Stimulated activated CD8-positive, alpha-beta memory T cell treated with anti-CD3 and anti-CD28 coated beads, Interleukin-7, amount 100 ng/mL, for 24 hours (primary cell): ENCODE measurements around the gene GNG4.
"Not testable (repeated sequence)": the region's sequence is repeated elsewhere in the genome, so short reads cannot be mapped to it uniquely, and the experiment has no call there.

Source experiments
- DNase-seq: peaks from one replicate; pipeline ENCODE4 v3.0.0-alpha.2; 2020; ENCODE audit warnings: low read depth

The GNG4 gene

DNA sequence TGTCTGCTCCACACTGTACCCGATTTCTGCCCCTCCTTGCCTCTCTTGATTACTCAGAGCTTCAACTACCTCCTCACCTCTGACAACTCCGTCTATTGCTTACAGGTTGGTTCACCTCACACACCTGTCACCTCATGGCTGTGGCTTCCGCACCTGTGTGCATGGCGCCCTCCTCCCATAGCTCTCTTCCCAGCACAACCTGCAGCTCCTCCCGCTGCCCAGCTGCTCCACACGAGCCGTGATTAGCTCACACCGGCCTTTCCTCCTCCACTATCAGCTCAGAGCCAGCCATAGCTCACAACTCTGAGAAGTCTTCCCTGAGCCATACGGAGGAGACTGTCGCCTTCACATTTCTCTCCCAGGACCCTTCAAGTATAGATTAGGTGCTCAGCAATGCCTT is 67.5 kb downstream of the GNG4 start:
- no peak for DNase-seq

GRCh38 chr1:235579891-235580290 is 69.7 kb downstream of the GNG4 start:
- DNase-seq: no peak

DNA sequence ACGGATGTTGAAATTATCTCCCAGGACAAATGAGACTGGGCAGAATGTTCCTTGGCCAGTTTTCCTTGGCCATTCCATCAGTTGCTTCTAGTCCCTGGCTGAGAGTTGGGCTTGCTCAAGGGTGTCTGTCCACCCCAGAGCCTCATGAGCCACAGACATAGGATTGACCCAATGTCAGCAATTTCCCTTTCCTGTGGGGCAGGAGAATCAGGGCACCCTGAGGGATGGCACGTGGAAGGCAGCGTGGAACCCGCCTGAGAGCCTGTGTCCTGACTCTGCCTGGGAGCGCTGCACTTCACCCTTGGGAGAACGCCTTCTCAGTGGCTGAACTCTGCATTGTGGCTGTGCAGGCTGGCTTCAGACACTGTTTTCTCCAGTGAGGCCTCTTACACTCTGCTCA is 74.0 kb downstream of the GNG4 start:
- DNase-seq: no peak

DNA sequence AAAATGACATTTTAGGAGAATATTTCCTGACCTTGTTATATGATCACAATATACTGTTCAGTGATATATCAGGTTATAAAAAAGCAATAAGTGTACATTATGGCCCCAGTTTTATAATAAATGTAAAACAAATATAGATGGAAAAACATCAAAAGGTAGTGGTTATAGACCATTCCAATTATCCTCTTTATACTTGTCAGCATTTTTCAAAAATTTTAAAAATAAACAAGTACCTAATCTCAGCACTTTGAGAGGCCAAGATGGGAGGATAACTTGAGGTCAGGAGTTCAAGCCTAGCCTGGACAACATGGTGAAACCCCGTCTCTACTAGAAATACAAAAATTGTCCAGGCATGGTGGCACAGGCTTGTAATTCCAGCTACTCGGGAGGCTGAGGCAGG is 75.7 kb downstream of the GNG4 start:
- DNase-seq: no peak

GRCh38 chr1:235572971-235573370 is 76.6 kb downstream of the GNG4 start:
- not testable (repeated sequence) for DNase-seq

DNA sequence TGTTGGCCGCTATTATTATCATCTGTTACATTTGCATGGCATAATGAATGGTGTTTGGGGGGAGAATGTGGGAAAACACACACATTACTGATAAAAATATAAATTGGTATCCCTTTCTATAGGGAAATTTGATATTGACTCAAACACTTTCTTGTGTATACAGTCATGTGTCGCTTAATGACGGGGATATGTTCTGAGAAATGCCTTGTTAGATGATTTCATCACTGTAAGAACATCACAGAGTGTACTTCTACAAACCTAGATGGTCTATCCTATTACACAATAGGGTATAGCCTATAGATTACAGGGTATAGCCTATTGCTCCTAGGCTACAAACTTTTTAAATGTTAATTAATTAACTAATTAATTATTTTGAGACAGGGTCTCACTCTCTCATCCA is 78.1 kb downstream of the GNG4 start:
- DNase-seq: no peak

DNA sequence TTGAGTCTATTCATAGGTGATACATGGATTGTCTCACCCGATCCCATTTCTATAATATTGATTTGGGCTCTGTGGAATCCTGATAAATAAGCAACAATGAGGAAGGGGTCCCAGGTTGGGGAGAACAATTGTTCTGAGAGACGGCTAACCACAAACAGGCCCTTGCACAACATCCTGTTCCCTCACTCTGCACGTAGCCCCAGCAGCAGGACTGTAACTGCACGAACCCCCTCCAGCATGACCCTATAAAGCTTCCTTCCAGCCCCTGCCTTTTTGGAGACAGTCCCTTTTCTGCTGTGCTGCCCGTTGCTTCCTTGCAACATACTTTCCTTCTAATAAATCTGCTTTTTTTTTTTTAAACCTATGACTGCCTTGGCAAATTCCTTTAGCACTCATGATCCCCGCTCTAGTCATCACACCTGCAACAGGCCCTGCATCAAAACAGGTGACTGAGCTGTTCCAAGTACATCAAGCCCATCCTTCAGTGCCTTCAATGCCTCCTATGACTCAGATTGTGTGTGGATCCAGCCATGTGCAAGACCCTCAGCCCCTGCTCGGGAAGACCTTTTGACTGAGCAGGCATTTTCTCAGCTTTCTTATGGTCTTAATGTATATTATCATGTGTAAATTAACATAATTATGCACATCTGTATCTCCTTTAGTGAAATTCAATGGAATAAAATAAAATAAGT is 81.6 kb downstream of the GNG4 start:
- DNase-seq: no peak

DNA sequence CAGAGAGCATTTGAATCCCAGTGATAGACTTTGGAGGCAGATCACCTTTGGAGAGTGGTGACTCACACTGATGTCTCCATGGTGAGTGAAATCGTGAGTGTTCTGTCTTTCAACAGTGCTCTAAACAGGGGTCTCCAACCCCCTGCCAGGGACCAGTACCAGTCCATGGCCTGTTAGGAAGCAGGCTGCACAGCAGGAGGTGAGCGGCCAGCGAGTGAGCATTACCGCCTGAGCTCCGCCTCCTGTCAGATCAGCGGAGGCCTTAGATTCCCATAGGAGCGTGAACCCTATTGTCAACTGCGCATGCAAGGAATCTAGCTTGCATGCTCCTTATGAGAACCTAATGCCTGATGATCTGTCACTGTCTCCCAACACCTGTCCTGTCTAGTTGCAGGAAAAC is 83.5 kb downstream of the GNG4 start:
- DNase-seq: no peak

GRCh38 chr1:235563513-235564061 is 86.0 kb downstream of the GNG4 start:
- DNase-seq: no peak

DNA sequence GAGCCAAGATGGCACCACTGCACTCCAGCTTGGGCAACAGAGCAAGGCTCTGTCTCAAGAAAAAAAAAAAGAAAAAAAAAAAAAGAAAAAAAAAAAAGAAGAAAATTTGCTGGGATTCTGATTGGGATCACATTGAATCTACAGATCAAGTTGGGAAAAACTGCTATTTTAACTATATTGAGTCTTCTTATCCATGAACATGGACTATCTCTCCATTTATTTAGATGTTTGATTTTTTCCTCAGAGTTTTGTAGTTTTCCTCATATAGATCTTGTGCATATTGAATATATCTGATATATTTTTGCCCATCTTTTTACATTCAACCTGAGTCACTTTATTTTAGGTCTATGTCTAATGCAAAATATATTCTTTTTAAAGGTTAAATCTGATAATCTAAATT is 87.0 kb downstream of the GNG4 start:
- no peak for DNase-seq

DNA sequence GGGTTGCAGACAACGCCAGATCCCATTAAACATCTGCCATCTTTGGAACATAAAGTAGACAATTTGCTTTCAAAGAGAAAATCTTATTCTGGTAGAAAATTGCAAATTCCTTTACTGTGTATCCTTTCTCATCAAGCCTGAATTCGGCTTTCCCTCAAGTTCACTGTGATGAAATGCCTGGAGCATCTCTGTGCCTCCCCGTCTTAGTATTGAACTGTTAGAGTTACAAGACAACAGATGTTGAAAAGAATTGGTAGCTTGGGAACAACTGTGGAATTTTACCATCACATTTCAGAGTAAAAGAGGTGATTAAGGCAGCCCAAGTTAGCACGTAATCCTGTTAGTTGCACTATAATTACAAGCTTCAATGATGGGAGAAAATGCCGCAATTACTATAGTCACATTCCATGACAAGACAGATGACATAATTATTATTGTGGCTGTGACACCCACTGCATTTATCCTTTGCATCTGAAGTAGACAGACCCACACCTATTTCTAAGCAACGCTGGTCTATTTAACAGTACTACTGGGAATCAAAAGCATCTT is 90.9 kb downstream of the GNG4 start:
- DNase-seq: no peak

GRCh38 chr1:235557495-235557894 is 92.1 kb downstream of the GNG4 start:
- no peak for DNase-seq

GRCh38 chr1:235556807-235557206 is 92.8 kb downstream of the GNG4 start:
- no peak for DNase-seq

DNA sequence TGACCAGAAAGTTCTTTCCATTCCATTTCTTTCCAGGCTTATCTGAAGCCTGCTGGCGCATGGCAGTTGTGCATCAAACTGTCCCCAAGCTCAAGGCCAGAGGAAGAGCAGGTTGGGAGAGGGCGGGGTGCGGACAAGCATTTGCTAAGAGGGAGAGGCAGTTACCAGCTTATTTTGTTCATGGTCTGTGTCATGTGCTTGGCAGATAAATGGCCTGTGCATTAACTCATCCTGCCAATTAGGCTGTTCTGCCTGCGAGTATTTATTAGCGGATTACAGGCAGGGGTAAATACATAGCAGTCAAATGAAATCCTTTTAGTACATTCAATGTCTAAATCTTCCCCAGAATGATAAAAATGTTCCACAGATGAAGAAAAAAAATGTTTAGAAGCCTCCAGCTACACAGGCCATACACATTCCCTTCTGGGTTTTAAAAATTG is 96.5 kb downstream of the GNG4 start:
- no peak for DNase-seq

DNA sequence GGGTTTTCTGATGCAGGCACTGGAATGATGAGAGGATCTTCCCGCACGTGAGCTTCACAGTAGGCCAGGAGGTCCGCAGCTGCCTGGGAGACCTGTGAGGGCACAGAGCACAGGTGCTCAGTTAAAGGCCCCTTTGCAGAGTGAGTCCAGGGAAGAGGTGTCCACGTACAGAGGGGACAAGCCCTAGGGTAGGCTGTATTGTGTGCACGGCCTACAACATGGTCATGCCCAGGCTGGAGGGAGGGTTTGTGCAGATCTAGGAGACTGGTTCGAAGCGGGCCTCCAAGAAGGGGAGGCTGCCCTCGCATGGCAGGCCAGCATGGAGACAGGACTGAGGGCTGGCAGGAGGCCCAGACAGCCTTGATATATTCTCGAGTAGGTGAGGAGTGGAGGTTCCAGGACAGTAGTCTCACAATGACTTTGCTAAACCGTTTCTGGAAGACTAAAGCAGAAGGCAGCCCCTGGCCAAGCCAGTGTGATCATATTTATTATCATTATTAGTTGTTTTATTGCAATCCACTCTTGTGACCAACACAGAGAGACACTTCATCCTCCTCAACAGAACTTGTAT is 97.4 kb downstream of the GNG4 start:
- no peak for DNase-seq

DNA sequence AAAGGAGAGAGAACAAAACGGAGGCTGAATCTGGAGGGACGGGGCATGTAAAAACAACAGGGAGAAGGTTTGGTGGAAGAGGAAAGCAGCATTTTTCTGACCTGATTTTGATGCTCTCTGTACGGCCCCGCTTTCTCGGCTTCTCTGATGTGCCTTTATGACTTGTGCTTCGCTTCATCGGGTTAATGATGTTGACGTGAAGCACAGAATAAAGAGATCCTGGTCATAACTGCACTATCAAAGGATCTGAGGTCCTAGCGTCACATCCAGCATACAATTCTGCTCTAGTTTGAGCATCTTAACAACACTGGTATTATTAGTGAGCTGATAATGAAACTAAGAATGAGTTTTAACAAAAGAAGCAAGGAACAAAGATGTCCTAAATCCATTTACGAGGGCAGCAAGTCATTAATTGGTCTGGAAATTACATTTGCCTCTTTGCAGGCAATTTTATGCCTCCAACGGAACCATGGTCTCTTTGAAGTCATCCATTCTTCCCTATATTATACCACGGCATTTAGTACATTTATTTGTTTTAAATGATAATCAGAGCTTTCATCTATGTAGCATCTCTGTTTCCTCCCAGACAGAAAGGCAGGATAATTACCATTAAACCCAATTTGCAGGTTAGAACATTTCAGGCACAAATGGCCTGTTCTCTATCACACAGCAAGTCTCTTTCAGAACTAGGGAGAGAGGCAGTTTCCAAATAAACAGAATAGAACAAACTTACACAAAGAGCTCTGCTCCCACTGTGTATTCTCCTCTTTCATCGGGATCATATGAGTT is 100.0 kb downstream of the GNG4 start:
- no peak for DNase-seq

DNA sequence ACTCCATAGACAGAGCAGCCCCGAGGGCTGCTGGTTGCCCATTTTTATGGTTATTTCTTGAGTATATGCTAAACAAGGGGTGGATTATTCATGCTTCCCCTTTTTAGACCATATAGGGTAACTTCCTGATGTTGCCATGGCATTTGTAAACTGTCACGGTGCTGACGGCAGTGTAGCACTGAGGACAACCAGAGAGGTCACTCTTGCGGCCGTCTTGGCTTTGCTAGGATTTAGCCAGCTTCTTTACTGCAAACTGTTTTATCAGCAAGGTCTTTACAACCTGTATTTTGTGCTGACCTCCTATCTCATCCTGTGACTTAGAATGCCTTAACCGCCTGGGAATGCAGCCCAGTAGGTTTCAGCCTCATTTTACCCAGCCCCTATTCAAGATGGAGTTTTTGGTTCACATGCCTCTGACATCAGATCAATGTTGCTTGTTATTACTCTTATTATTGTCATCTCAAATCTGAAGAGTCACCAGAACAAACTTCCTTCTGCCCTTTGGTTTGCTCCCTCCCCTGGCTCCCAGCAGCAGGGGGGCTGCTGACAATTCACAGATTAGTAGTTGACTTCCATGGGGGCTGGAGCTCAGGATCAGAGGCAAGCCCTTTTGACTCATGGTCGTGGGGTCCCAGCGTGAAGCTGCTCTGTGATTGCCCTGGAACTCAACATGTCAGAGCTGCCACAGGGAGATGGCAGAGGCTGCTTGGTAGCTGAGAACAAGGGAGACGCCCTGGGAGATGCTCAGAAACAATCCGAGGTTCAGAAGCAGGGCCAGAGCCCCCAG is 103.0 kb downstream of the GNG4 start:
- DNase-seq: not testable (repeated sequence)

DNA sequence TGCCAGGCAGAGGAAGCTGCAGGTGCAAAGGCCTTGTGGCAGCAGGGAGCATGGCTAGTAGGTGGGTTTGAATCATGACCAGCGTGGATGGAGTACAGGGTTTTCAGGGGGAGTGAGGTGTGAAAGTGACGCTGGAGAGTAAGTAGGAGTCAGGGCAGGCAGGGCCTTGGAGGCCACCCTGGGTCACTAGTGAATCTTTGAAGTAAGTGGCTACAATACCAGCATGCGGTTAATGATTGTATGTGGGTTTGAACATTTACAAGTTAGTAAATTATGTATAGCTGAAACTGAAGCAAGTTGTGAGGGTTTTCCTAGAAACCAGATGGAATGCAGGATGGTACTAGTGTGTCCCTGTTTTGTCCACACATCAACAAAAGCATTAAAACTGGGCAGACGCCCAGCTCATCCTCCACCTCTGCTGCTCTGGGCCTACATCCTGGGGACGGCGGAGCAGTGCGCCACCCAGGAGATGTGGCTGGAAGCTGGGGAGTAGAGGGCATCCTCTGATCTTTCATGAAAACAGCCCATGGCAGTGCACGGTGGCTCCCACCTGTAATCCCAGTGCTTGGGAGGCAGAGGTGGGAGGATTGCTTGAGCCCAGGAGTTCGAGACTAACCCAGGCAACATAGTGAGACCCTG is 104.2 kb downstream of the GNG4 start:
- no peak for DNase-seq

DNA sequence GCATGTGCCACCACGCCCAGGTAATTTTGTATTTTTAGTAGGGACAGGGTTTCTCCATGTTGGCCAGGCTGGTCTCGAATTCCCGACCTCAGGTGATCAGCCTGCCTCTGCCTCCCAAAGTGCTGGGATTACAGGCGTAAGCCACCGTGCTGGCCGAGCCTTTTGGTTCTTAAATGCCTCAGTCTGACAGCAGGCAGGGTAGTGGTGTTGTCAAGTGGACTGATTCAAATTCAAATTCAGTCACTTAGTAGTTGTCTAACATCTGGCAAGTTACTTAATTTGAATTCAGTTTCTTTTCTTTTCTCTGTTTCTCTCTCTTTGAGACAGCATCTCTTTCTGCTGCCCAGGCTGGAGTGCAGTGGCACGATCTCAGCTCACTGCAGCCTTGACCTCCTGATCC is 106.7 kb downstream of the GNG4 start:
- DNase-seq: not testable (repeated sequence)

GRCh38 chr1:235533476-235534168 is 116.0 kb downstream of the GNG4 start:
- no peak for DNase-seq

GRCh38 chr1:235532360-235532759 is 117.2 kb downstream of the GNG4 start:
- DNase-seq: no peak
